Activated CD4-positive, alpha-beta T cell treated with anti-CD3 and anti-CD28 coated beads for 36 hours (primary cell): ENCODE measurements around the gene MGAT5B. TPM values are rescaled to one million over a fixed set of nuclear protein-coding genes. Genes with fewer than 3 reads are reported as not detected.

Experiments
- ATAC-seq: fragments of 200-7000 bp; cut with Tn5 transposase; one replicate; pipeline ENCODE4 v1.10.0; 2021; ENCODE audit warnings: mild to moderate bottlenecking, moderate library complexity
- CTCF ChIA-PET: fragments of 350-600 bp; sonication (Branson Sonifier 250); formaldehyde crosslinking; loops from one replicate; lab custom pipeline; 2021; ENCODE audit warnings: antibody characterized with exemption; lab: Charles Lee
- POLR2A ChIA-PET: fragments of 350-600 bp; sonication (Branson Sonifier 250); formaldehyde crosslinking; loops from one replicate; lab custom pipeline; 2021; ENCODE audit warnings: antibody characterized with exemption, inconsistent platforms; lab: Charles Lee
- DNase-seq: peaks from one replicate; pipeline ENCODE4 v3.0.0-alpha.2; 2020
- H3K27ac Mint-ChIP-seq: one replicate; pipeline ENCODE4 v1.8.0; 2021; ENCODE audit warnings: mixed read lengths
- H3K27me3 Mint-ChIP-seq: one replicate; pipeline ENCODE4 v1.8.0; 2021; ENCODE audit warnings: mixed read lengths
- H3K36me3 Mint-ChIP-seq: one replicate; pipeline ENCODE4 v1.8.0; 2021; ENCODE audit warnings: low read depth, mixed read lengths
- H3K4me1 Mint-ChIP-seq: one replicate; pipeline ENCODE4 v1.8.0; 2021; ENCODE audit warnings: mixed read lengths
- H3K4me3 Mint-ChIP-seq: one replicate; pipeline ENCODE4 v1.8.0; 2021; ENCODE audit warnings: mild to moderate bottlenecking, moderate library complexity, mixed read lengths
- H3K9me3 Mint-ChIP-seq: one replicate; pipeline ENCODE4 v1.8.0; 2021; ENCODE audit warnings: low read depth, mixed read lengths
- intact Hi-C, 2 experiments: fragments of 100-400 bp; cut with DNase I in 1 of 2; cut with micrococcal nuclease in 1 of 2; formaldehyde crosslinking; loops; one replicate each; pipeline versions ENCODE4 v1.14.2 to v1.15.1; 2022 to 2024; cut with DNase I, micrococcal nuclease
- total RNA-seq, 2 experiments: library from RNA; stranded (reverse); gene quantifications; one replicate each; pipeline ENCODE4 v1.2.3, GENCODE V29; 2021

MGAT5B gene
- total RNA-seq, 2 experiments from 2014 or later: not detected

DNA sequence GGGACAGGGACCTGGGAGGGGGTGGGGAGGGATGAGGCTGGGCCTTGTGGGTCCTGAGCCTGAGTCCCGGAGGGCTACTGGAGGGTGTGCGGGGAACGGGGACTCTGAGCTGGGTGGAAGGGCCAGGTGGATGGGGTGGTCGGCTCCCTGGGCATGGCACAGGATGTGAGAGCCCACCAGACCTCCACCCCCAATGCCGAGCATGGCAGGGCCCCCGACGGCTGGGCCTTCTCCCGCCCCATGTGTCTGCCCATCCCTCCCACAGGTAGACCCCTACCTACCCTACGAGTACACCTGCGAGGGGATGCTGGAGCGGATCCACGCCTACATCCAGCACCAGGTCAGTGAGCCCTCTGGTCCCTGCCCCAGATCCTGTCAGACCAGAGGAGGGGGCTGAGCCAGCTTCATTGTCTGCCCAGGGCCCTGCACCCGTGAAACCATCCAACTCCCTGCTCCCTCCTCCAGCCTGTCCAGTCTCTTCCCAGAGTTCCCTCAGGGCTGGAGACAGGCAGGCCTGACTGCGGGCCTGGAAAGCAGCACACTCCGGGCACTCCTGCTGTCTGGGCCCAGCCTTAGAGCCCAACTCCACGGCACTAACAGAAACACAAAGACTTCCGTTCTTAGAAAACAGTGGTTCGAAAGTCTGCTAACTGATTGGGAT, 78.0 kb downstream of the MGAT5B start:
- H3K27ac Mint-ChIP-seq: no peak overlapping the region
- H3K4me3 Mint-ChIP-seq: no peak overlapping the region
- H3K36me3 Mint-ChIP-seq: no peaks in the 10 kb centered on the region
- no peaks in the 10 kb centered on the region for H3K9me3 Mint-ChIP-seq
- no peak for ATAC-seq
- CTCF ChIA-PET: interaction anchor here (0.6 kb wide), 1 partner anchor 54 kb away, joined by 3 read pairs; no protein-coding TSS in a partner anchor
- no peaks in the 10 kb centered on the region for H3K4me1 Mint-ChIP-seq
- intact Hi-C loops: no loop called here
- POLR2A ChIA-PET: no interaction called here
- H3K27me3 Mint-ChIP-seq: no peaks in the 10 kb centered on the region
- DNase-seq: no peak

DNA sequence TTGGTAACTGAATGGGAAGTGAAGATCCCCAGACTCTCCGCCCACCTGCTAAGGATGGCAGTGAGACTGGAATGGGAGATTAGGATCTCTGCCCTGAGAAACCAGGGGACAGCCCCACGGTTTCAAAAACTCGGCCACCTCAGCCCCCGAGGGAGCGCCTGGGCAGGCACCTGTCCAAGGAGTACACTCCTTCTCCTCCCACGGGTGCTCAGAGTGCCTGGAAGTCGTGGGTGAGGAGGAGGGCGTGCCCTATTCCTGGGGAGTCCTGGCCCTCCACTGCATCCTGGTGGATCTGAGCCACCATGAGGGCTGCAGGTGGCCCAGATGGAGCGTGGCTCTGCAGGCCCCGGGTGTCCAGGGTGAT, 78.5 kb downstream of the MGAT5B start:
- no peaks in the 10 kb centered on the region for H3K27me3 Mint-ChIP-seq
- no peaks in the 10 kb centered on the region for H3K36me3 Mint-ChIP-seq
- no peak overlapping the region for H3K27ac Mint-ChIP-seq
- no peak for ATAC-seq
- intact Hi-C loops: no loop called here
- POLR2A ChIA-PET: no interaction called here
- CTCF ChIA-PET: interaction anchor here (0.6 kb wide), 1 partner anchor 54 kb away, joined by 3 read pairs; no protein-coding TSS in a partner anchor
- no peak for DNase-seq
- H3K9me3 Mint-ChIP-seq: no peaks in the 10 kb centered on the region
- H3K4me3 Mint-ChIP-seq: no peak overlapping the region
- H3K4me1 Mint-ChIP-seq: no peaks in the 10 kb centered on the region

DNA sequence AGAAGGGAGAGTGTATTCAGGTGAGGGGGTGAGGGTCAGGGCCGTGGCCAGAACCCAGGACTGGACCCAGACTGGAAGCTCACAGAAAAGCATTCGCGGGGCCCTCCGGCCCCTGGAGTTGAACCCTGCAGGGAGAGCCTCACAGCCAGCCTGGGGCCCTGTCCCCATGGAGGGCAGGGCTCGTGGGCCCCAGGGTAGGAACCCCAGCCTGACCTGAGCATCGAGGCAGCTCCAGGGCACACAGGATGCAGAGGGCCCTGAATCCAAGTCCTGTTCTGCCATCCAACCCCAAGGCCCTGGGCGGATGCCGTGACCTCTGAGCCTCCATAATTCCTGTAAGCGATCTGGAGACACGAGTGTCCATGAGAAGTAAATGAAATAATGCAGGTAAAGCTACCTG, 79.1 kb downstream of the MGAT5B start:
- Mint-ChIP-seq H3K9me3 (no peaks in the 10 kb centered on the region), H3K27ac (no peak overlapping the region), H3K27me3 (no peaks in the 10 kb centered on the region), H3K36me3 (no peaks in the 10 kb centered on the region), H3K4me1 (no peaks in the 10 kb centered on the region), H3K4me3 (no peak overlapping the region)
- POLR2A ChIA-PET: no interaction called here
- intact Hi-C loops: no loop called here
- ATAC-seq: no peak
- CTCF ChIA-PET: interaction anchor here (0.7 kb wide), 1 partner anchor 28 kb away, joined by 3 read pairs; no protein-coding TSS in a partner anchor
- DNase-seq: no peak

DNA sequence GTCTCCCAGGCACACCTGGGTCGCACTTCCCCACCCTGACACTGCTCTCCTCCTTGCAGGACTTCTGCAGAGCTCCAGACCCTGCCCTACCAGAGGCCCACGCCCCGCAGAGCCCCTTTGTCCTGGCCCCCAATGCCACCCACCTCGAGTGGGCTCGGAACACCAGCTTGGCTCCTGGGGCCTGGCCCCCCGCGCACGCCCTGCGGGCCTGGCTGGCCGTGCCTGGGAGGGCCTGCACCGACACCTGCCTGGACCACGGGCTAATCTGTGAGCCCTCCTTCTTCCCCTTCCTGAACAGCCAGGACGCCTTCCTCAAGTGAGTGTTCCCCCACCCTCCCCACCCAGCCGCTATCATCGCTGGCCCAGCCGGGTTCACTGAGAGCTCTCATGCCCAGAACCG, 79.6 kb downstream of the MGAT5B start:
- Mint-ChIP-seq H3K27ac (no peak overlapping the region), H3K27me3 (no peaks in the 10 kb centered on the region), H3K9me3 (no peaks in the 10 kb centered on the region), H3K4me1 (no peaks in the 10 kb centered on the region), H3K4me3 (no peak overlapping the region), H3K36me3 (no peaks in the 10 kb centered on the region)
- ChIA-PET CTCF (interaction anchor here (0.7 kb wide), 1 partner anchor 28 kb away, joined by 3 read pairs; no protein-coding TSS in a partner anchor), POLR2A (no interaction called here)
- ATAC-seq (no peak), DNase-seq (no peak)
- intact Hi-C loops: no loop called here

DNA sequence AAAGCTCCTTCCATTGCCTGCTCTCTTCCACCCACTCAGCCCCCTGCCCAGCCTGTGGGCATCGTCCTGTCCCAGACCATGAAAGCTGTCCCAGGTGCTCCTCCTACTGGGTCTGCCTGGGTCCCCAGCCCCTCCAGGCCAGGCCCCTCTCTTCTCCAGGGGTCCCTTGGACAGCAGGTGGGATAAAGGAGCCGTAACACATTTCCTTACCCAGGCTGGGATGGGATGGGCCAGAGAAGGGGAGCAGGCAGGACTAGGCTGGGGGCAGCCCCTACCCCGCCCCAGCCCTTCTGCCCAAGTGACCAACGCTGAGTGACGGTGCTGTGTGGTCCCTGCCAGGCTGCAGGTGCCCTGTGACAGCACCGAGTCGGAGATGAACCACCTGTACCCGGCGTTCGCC, 80.1 kb downstream of the MGAT5B start:
- ChIA-PET CTCF (interaction anchor here (0.6 kb wide), 1 partner anchor 929 kb away, joined by 4 read pairs; no protein-coding TSS in a partner anchor), POLR2A (no interaction called here)
- ATAC-seq: no peak
- DNase-seq: no peak
- Mint-ChIP-seq H3K4me1 (no peaks in the 10 kb centered on the region), H3K9me3 (no peaks in the 10 kb centered on the region), H3K27me3 (no peaks in the 10 kb centered on the region), H3K27ac (no peak overlapping the region), H3K36me3 (no peaks in the 10 kb centered on the region), H3K4me3 (no peak overlapping the region)
- intact Hi-C loops: no loop called here

DNA sequence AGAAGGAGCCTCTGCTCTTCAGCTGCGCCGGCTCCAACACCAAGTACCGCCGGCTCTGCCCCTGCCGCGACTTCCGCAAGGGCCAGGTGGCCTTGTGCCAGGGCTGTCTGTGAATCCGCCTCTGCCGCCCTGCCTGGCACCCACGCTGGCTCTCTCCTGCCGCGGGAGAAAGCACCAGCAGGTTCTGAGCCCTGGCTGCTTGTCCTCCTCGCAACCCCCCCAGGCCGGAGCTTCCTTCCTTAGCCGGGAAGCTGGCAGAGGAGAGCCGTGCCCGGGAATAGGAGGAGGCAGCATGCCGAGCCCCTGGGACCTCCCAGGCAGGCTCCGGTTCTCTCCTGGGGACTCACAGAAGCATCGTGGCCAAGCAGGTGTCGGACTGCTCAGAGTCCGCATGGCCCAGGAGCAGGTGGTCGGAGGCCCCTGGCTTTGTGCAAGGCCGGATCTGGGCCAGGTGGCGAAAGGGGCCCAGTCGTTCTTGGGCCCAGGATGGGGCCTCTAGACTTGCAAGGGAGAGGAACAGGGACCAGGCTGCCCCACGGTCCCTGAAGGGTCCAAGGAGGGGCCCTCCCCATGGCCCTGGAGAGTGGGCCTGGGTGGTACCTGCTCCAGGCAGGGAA, 80.6 kb downstream of the MGAT5B start:
- intact Hi-C loops: no loop called here
- Mint-ChIP-seq H3K4me1 (no peaks in the 10 kb centered on the region), H3K27ac (no peak overlapping the region)

DNA sequence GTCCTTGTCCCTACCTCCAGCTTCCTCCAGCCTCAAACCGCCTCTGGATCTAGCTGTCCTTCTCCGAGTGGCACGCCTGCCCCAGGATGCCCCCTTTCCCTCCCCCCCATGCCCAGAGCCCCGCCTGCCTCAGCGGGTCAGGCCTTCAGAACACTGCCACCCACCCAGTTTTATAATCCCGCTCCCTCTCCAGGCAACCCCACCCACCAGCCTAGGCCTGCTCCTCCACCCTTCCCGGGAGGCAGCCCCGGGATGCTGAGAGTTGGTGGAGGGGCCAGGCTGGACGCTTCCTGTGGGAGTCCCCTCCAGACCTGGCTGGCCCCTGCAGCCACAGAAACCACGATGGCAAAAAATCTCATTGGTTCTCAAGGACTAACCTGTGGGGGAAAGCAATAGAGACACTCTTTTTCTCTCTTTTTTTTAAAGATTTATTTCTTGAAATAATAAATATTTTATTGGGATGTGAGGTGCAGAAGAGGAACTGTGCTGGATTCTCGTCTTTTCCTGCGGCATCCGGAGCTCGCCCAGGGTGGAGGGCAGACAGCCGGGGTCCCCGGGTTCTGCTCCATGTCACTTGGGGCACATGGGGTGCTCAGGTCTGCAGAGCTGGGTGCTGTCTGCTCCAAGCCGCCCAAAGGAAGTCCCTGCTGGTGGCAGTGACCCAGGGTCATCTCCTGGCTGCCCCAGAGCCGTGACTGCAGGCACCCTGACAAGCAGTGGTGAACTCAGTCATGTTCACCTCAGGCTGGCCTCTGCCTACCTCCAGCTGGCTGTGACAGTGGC, 81.9 kb downstream of the MGAT5B start:
- Mint-ChIP-seq H3K27ac (no peak overlapping the region), H3K4me1 (no peaks in the 10 kb centered on the region), H3K4me3 (no peak overlapping the region), H3K36me3 (no peaks in the 10 kb centered on the region), H3K9me3 (no peaks in the 10 kb centered on the region), H3K27me3 (no peaks in the 10 kb centered on the region)
- DNase-seq (no peak), ATAC-seq (no peak)
- ChIA-PET CTCF (no interaction called here), POLR2A (no interaction called here)
- intact Hi-C loops: no loop called here

More for the DNA sequence above, 80.6 kb downstream of the MGAT5B start:
- Mint-ChIP-seq H3K27me3 (no peaks in the 10 kb centered on the region), H3K4me3 (no peak overlapping the region), H3K9me3 (no peaks in the 10 kb centered on the region), H3K36me3 (no peaks in the 10 kb centered on the region)
- CTCF ChIA-PET: interaction anchor here (0.6 kb wide), 1 partner anchor 929 kb away, joined by 4 read pairs; no protein-coding TSS in a partner anchor
- ATAC-seq: no peak
- no peak for DNase-seq
- POLR2A ChIA-PET: no interaction called here

DNA sequence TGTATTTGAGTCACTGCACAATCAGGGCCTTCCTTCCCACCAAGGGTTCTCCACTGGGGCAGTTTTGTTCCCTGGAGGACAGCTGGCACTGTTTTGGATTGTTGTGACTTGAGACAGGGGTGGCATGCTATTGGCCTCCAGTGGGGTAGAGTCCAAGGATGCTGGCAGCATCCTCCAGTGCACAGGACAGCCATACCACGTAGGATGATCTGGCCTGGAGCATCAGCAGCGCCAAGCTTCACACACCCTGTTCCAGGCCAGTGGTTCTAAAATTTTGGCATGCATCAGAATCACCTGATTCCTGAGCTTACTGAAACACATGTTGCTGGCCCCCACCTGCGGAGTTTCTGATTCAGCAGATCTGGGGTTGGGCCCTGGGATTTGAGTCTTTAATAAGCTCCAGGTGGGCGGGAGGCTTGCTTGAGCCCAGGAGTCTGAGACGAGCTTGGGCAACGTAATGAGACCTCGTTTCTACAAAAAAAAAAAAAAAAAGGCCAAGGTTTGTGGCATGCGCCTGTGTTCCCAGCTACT, 83.2 kb downstream of the MGAT5B start:
- H3K4me1 Mint-ChIP-seq: no peaks in the 10 kb centered on the region
- ATAC-seq: no peak
- ChIA-PET CTCF (interaction anchor here (0.7 to 1.0 kb wide), 2 partner anchors 9 to 106 kb away, joined by 3 read pairs; no protein-coding TSS in a partner anchor), POLR2A (no interaction called here)
- H3K27me3 Mint-ChIP-seq: no peaks in the 10 kb centered on the region
- H3K27ac Mint-ChIP-seq: no peak overlapping the region
- intact Hi-C loops: no loop called here
- no peaks in the 10 kb centered on the region for H3K36me3 Mint-ChIP-seq
- no peak overlapping the region for H3K4me3 Mint-ChIP-seq
- no peak for DNase-seq
- H3K9me3 Mint-ChIP-seq: no peaks in the 10 kb centered on the region

DNA sequence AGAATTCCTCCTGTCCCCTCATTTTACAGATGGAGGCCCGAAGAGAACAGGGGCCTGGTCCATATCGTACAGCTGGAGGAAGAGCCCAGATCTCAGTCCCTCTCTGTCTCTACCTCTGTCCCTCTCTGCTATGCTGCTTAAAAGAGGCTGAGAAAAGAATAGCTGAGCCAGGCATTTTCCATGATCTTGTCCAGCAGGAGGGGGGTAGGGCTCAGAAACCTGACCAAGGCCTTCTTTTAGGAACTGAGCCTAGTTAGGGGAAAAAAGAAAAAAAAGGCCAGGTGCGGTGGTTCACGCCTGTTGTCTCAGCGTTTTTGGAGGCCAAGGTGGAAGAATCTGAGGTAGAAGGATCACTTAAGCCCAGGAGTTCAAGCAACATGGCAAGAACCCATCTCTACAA, 84.2 kb downstream of the MGAT5B start:
- Mint-ChIP-seq H3K36me3 (no peaks in the 10 kb centered on the region), H3K27me3 (no peaks in the 10 kb centered on the region), H3K4me1 (no peaks in the 10 kb centered on the region), H3K9me3 (no peaks in the 10 kb centered on the region), H3K4me3 (no peak overlapping the region), H3K27ac (no peak overlapping the region)
- intact Hi-C loops: no loop called here
- ChIA-PET POLR2A (no interaction called here), CTCF (no interaction called here)
- ATAC-seq (no peak), DNase-seq (no peak)

DNA sequence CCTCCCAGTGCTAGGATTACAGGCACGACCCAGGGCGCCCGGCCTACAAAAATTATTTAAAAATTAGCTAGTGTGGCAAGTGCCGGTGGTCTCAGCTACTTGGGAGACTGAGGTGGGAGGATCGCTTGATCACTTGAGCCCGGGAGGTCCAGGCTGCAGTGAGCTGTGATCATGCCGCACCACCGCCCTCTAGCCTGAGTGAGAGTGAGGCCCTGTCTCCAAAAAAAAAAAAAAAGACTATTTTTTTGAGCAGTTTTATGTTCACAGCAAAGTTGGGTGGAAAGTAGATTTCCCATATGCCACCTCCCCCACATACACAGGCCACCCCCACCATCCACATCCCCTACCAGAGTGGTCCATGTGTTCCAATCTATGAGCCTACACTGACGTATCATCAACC, 84.9 kb downstream of the MGAT5B start:
- H3K9me3 Mint-ChIP-seq: no peaks in the 10 kb centered on the region
- H3K36me3 Mint-ChIP-seq: no peaks in the 10 kb centered on the region
- H3K4me1 Mint-ChIP-seq: no peaks in the 10 kb centered on the region
- POLR2A ChIA-PET: no interaction called here
- intact Hi-C loops: no loop called here
- DNase-seq (no peak), ATAC-seq (no peak)
- no peaks in the 10 kb centered on the region for H3K27me3 Mint-ChIP-seq
- H3K27ac Mint-ChIP-seq: no peak overlapping the region
- no peak overlapping the region for H3K4me3 Mint-ChIP-seq
- CTCF ChIA-PET: interaction anchor here (1.0 kb wide), 1 partner anchor 329 kb away, joined by 3 read pairs; no protein-coding TSS in a partner anchor

DNA sequence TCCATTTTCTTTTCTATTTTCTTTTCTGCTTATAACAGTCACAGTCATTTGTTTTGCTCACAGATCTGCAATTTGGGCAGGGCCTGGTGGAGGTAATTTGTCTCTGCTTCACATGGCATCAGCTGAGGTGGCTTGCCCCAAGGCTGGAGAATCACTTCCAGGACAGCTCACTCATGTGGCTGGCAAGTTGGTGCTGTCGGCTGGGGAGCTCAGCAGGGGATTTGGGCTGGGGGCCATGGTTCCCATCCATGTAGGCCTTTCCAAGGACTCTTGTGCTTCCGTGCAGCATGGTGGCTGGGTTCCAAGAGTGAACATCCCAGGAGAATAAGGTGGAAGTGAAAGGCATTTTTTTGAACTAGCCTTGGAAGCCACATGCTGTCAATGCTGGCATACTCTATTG, 85.7 kb downstream of the MGAT5B start:
- Mint-ChIP-seq H3K9me3 (no peaks in the 10 kb centered on the region), H3K36me3 (no peaks in the 10 kb centered on the region), H3K27me3 (no peaks in the 10 kb centered on the region), H3K4me3 (no peak overlapping the region), H3K27ac (no peak overlapping the region), H3K4me1 (no peaks in the 10 kb centered on the region)
- ChIA-PET POLR2A (no interaction called here), CTCF (interaction anchor here (1.0 kb wide), 1 partner anchor 330 kb away, joined by 3 read pairs; no protein-coding TSS in a partner anchor)
- no peak for ATAC-seq
- intact Hi-C loops: no loop called here
- DNase-seq: no peak
